Loucy (cell line): ENCODE data around the gene TRAF3IP3.

Experiments used
- H2AFZ ChIP-seq: fragments of 200-600 bp; sonication (generic); 2 replicates; pipeline ENCODE4 v1.6.0; 2016; ENCODE audit warnings: antibody characterized with exemption, mild to moderate bottlenecking, low read length, moderate library complexity
- H3F3A ChIP-seq: fragments of 200-600 bp; 2 replicates; pipeline ENCODE4 v1.6.0; 2016; ENCODE audit warnings: antibody characterized with exemption, low read depth, mild to moderate bottlenecking
- H3K27me3 ChIP-seq: fragments of 200-600 bp; sonication (generic); 2 replicates; pipeline ENCODE4 v1.6.1; 2014; ENCODE audit warnings: low read length, mild to moderate bottlenecking; ENCODE audit not compliant: insufficient read depth, poor library complexity, severe bottlenecking
- H3K36me3 ChIP-seq: fragments of 200-600 bp; sonication (generic); 2 replicates; pipeline ENCODE4 v1.6.1; 2016; ENCODE audit warnings: low read length; ENCODE audit not compliant: insufficient read depth
- H3K4me1 ChIP-seq: fragments of 200-600 bp; sonication (generic); 2 replicates; pipeline ENCODE4 v1.5.1; 2014; ENCODE audit warnings: low read length, mild to moderate bottlenecking; ENCODE audit not compliant: insufficient read depth, poor library complexity, severe bottlenecking
- H3K4me2 ChIP-seq: fragments of 200-600 bp; sonication (generic); 2 replicates; pipeline ENCODE4 v1.6.0; 2014; ENCODE audit warnings: antibody characterized with exemption, low read length, low read depth, mild to moderate bottlenecking; ENCODE audit not compliant: poor library complexity, severe bottlenecking
- H3K4me3 ChIP-seq: fragments of 200-600 bp; sonication (generic); 2 replicates; pipeline ENCODE4 v1.5.1; 2014; ENCODE audit warnings: low read length, mild to moderate bottlenecking, mixed read lengths; ENCODE audit not compliant: poor library complexity, severe bottlenecking
- H3K79me2 ChIP-seq: fragments of 200-600 bp; sonication (generic); 2 replicates; pipeline ENCODE4 v1.6.1; 2014; ENCODE audit warnings: low read length; ENCODE audit not compliant: insufficient read depth
- H3K9ac ChIP-seq: fragments of 200-600 bp; sonication (generic); 2 replicates; pipeline ENCODE4 v1.6.0; 2014; ENCODE audit warnings: mild to moderate bottlenecking, low read depth, low read length, moderate library complexity; ENCODE audit not compliant: poor library complexity, severe bottlenecking
- H3K9me2 ChIP-seq: fragments of 200-600 bp; sonication (generic); replicated peaks from 2 replicates; pipeline ENCODE4 v1.6.1; 2016; ENCODE audit warnings: low read depth, low read length, mixed read lengths
- H3K9me3 ChIP-seq: fragments of 200-600 bp; sonication (generic); 2 replicates; pipeline ENCODE4 v1.6.1; 2014; ENCODE audit warnings: mild to moderate bottlenecking, antibody characterized with exemption, low read length, low read depth; ENCODE audit not compliant: insufficient read depth
- H4K20me1 ChIP-seq: fragments of 200-600 bp; sonication (generic); 2 replicates; pipeline ENCODE4 v1.6.0; 2014; ENCODE audit warnings: antibody characterized with exemption, low read length, mild to moderate bottlenecking; ENCODE audit not compliant: insufficient read depth, poor library complexity, severe bottlenecking
- EZH2phosphoT487 ChIP-seq: fragments of 200-600 bp; IDR thresholded peaks from 2 replicates; pipeline ENCODE4 v1.6.1; 2018; ENCODE audit warnings: antibody characterized with exemption, mild to moderate bottlenecking, moderate library complexity, borderline replicate concordance
- TF ChIP-seq, protein P1 (sequence below): fragments of 200-600 bp; sonication (generic); conservative IDR thresholded peaks from 2 replicates; pipeline ENCODE4 v1.5.1; 2014; ENCODE audit warnings: mild to moderate bottlenecking, antibody characterized with exemption, low read length

The TRAF3IP3 gene

GRCh38 chr1:209723265-209723664 lies 32.6 kb upstream of the TRAF3IP3 start:
- Histone ChIP-seq H3K79me2 (no peaks in the 10 kb centered on the region), H3K9me2 (no peaks in the 10 kb centered on the region), H3K9me3 (no peaks in the 10 kb centered on the region), H3F3A (no peaks in the 10 kb centered on the region), H3K9ac (no peak overlapping the region), H3K4me3 (no peak overlapping the region), H4K20me1 (no peaks in the 10 kb centered on the region), H3K4me1 (peaks cover 8% of the 10 kb centered on the region), H2AFZ (no peak overlapping the region), H3K27me3 (no peaks in the 10 kb centered on the region), H3K36me3 (no peaks in the 10 kb centered on the region), H3K4me2 (no peak overlapping the region)
- TF ChIP-seq, protein P1, sequence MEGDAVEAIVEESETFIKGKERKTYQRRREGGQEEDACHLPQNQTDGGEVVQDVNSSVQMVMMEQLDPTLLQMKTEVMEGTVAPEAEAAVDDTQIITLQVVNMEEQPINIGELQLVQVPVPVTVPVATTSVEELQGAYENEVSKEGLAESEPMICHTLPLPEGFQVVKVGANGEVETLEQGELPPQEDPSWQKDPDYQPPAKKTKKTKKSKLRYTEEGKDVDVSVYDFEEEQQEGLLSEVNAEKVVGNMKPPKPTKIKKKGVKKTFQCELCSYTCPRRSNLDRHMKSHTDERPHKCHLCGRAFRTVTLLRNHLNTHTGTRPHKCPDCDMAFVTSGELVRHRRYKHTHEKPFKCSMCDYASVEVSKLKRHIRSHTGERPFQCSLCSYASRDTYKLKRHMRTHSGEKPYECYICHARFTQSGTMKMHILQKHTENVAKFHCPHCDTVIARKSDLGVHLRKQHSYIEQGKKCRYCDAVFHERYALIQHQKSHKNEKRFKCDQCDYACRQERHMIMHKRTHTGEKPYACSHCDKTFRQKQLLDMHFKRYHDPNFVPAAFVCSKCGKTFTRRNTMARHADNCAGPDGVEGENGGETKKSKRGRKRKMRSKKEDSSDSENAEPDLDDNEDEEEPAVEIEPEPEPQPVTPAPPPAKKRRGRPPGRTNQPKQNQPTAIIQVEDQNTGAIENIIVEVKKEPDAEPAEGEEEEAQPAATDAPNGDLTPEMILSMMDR = no peak
- no peak for TF ChIP-seq EZH2phosphoT487

- TF ChIP-seq, protein P1 = no peak
- no peak for TF ChIP-seq EZH2phosphoT487
- H4K20me1 ChIP-seq = no peaks in the 10 kb centered on the region
- no peaks in the 10 kb centered on the region for H3K9me2 ChIP-seq
- no peak overlapping the region for H3K9ac ChIP-seq
- no peaks in the 10 kb centered on the region for H3K27me3 ChIP-seq
- H3K36me3 ChIP-seq = no peaks in the 10 kb centered on the region
- no peak overlapping the region for H3K4me2 ChIP-seq
- no peaks in the 10 kb centered on the region for H3K9me3 ChIP-seq
- H3K4me1 ChIP-seq = peaks cover 8% of the 10 kb centered on the region
- no peak overlapping the region for H3K4me3 ChIP-seq
- no peaks in the 10 kb centered on the region for H3K79me2 ChIP-seq
- no peak overlapping the region for H2AFZ ChIP-seq
- no peaks in the 10 kb centered on the region for H3F3A ChIP-seq
Measured at GRCh38 chr1:209723756-209724693, 31.8 kb upstream of the TRAF3IP3 start.

DNA sequence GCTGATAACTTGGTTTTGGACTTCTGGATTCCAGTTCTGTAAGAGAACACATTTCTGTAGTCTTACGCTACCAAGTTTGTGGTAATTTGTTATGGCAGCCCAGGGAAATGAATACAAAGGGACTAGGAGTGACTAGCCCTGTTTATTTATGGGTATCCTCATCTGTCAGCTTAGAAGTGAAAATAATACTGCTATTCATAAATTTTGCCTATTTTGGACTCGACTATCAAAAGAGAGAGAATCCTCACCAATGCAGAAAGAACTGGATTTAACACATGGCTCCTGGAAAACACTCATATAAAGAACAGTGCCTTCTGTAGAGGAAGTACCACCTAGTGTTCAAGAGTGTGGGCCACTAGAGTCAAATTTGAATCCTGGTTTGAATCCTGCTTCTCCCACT lies 28.6 kb upstream of the TRAF3IP3 start:
- peaks cover 8% of the 10 kb centered on the region for H3K4me1 ChIP-seq
- H3K4me3 ChIP-seq = no peak overlapping the region

More for the DNA sequence above, 28.6 kb upstream of the TRAF3IP3 start:
- Histone ChIP-seq H3K4me2 (no peak overlapping the region), H3K9ac (no peak overlapping the region), H3F3A (no peaks in the 10 kb centered on the region), H3K27me3 (no peaks in the 10 kb centered on the region), H3K79me2 (no peaks in the 10 kb centered on the region), H3K9me3 (no peaks in the 10 kb centered on the region), H4K20me1 (no peaks in the 10 kb centered on the region), H3K36me3 (no peaks in the 10 kb centered on the region), H3K9me2 (no peaks in the 10 kb centered on the region), H2AFZ (0 out of 2 replicates have a peak overlapping the region, but pooled peaks have one; percentile 29)
- TF ChIP-seq EZH2phosphoT487 = no peak
- TF ChIP-seq, protein P1 = no peak
